Measurements from ENCODE around the gene AUTS2.

AUTS2 gene

GRCh38 chr7:70237256-70237655 lies 639.0 kb downstream of the AUTS2 start:
- Histone ChIP-seq H3K9me3 (ENCODE audit: control insufficient read depth, insufficient read depth, low read depth, low read length) (no peaks in the 10 kb centered on the region), H3K27me3 (ENCODE audit: control insufficient read depth, insufficient read depth, low read length) (no peaks in the 10 kb centered on the region), H3K4me1 (ENCODE audit: control insufficient read depth, insufficient read depth, low read length) (peaks cover 7% of the 10 kb centered on the region), H3K27ac (ENCODE audit: low read depth, low read length) (no peak overlapping the region), H3K4me3 (ENCODE audit: low read depth, low read length) (no peak overlapping the region), H3K9ac (ENCODE audit: low read length) (no peak overlapping the region), H3K36me3 (ENCODE audit: control insufficient read depth, insufficient read depth, low read length) (no peaks in the 10 kb centered on the region)

DNA sequence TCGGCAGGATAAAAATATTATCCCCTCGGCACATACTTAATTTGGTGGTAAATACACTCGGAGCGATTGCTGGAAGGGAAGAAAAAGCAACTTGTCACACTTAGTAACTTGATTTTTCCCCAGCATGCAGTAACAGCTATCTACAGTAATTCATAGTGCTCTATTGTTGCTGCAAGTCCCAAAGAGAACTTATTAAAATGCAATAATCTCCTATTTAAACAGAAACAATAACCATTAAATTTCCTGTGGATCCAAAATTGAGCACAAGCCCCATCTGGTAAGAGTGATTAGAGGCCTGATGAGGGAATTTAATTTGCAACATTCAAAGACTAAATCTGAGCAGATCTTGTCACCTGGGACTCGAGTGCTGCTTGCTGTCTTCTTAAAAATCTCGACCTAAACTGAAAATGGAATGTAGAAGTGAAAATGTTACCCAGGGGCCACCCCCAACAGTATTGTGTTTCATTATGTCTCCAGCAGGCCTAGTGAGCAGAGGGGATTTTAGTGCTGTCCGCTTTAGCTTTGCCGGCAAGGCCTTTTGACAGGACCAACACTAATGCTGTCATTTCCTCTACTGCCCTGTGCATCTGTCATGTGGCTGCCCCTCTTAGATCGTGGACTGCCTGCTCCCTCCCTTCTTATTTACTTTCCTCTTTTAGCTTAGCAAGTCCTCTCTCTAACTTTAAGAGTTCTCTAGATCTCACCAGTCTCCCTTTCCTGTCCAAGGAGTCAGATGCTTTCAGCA lies 639.7 kb downstream of the AUTS2 start:
- Histone ChIP-seq H3K27me3 (ENCODE audit: control insufficient read depth, insufficient read depth, low read length) (no peaks in the 10 kb centered on the region), H3K9ac (ENCODE audit: low read length) (no peak overlapping the region), H3K9me3 (ENCODE audit: control insufficient read depth, insufficient read depth, low read depth, low read length) (no peaks in the 10 kb centered on the region), H3K27ac (ENCODE audit: low read depth, low read length) (no peak overlapping the region), H3K4me1 (ENCODE audit: control insufficient read depth, insufficient read depth, low read length) (peaks cover 7% of the 10 kb centered on the region), H3K4me3 (ENCODE audit: low read depth, low read length) (no peak overlapping the region), H3K36me3 (ENCODE audit: control insufficient read depth, insufficient read depth, low read length) (no peaks in the 10 kb centered on the region)

DNA sequence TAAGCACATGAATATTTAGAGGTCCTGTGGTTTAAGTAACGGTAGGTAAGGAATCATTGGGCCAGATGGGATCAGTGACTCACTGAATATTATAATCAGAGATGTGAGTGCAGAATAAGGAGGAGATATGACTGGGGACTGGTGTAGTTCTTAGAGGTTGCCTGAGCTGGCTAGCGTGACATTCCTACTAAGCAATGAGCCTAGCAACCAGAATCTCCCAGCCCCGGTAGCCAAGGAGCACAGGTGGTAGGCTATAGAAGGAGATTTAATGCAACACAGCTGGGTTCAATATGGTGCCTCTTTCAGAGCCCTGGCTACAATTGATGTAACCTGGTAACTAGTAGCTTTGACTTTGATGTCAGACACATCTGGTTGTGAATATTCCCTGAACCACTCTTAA lies 641.6 kb downstream of the AUTS2 start:
- Histone ChIP-seq H3K9ac (ENCODE audit: low read length) (no peak overlapping the region), H3K9me3 (ENCODE audit: control insufficient read depth, insufficient read depth, low read depth, low read length) (no peaks in the 10 kb centered on the region), H3K4me1 (ENCODE audit: control insufficient read depth, insufficient read depth, low read length) (peaks cover 7% of the 10 kb centered on the region), H3K4me3 (ENCODE audit: low read depth, low read length) (no peak overlapping the region), H3K36me3 (ENCODE audit: control insufficient read depth, insufficient read depth, low read length) (no peaks in the 10 kb centered on the region), H3K27ac (ENCODE audit: low read depth, low read length) (no peak overlapping the region), H3K27me3 (ENCODE audit: control insufficient read depth, insufficient read depth, low read length) (no peaks in the 10 kb centered on the region)

GRCh38 chr7:70240873-70241272 lies 642.6 kb downstream of the AUTS2 start:
- Histone ChIP-seq H3K4me1 (ENCODE audit: control insufficient read depth, insufficient read depth, low read length) (peaks cover 7% of the 10 kb centered on the region), H3K9ac (ENCODE audit: low read length) (no peak overlapping the region), H3K9me3 (ENCODE audit: control insufficient read depth, insufficient read depth, low read depth, low read length) (no peaks in the 10 kb centered on the region), H3K4me3 (ENCODE audit: low read depth, low read length) (no peak overlapping the region), H3K36me3 (ENCODE audit: control insufficient read depth, insufficient read depth, low read length) (no peaks in the 10 kb centered on the region), H3K27ac (ENCODE audit: low read depth, low read length) (no peak overlapping the region), H3K27me3 (ENCODE audit: control insufficient read depth, insufficient read depth, low read length) (no peaks in the 10 kb centered on the region)

GRCh38 chr7:70241536-70242175 lies 643.4 kb downstream of the AUTS2 start:
- H3K9me3 ChIP-seq (ENCODE audit: control insufficient read depth, insufficient read depth, low read depth, low read length) = no peaks in the 10 kb centered on the region
- H3K27me3 ChIP-seq (ENCODE audit: control insufficient read depth, insufficient read depth, low read length) = no peaks in the 10 kb centered on the region
- no peak overlapping the region for H3K9ac ChIP-seq (ENCODE audit: low read length)
- H3K4me1 ChIP-seq (ENCODE audit: control insufficient read depth, insufficient read depth, low read length) = peaks cover 7% of the 10 kb centered on the region
- H3K27ac ChIP-seq (ENCODE audit: low read depth, low read length) = no peak overlapping the region
- H3K36me3 ChIP-seq (ENCODE audit: control insufficient read depth, insufficient read depth, low read length) = no peaks in the 10 kb centered on the region
- H3K4me3 ChIP-seq (ENCODE audit: low read depth, low read length) = no peak overlapping the region

GRCh38 chr7:70242826-70243225 lies 644.6 kb downstream of the AUTS2 start:
- no peaks in the 10 kb centered on the region for H3K27me3 ChIP-seq (ENCODE audit: control insufficient read depth, insufficient read depth, low read length)
- no peak overlapping the region for H3K27ac ChIP-seq (ENCODE audit: low read depth, low read length)
- H3K36me3 ChIP-seq (ENCODE audit: control insufficient read depth, insufficient read depth, low read length) = no peaks in the 10 kb centered on the region
- no peaks in the 10 kb centered on the region for H3K9me3 ChIP-seq (ENCODE audit: control insufficient read depth, insufficient read depth, low read depth, low read length)
- H3K9ac ChIP-seq (ENCODE audit: low read length) = no peak overlapping the region
- H3K4me1 ChIP-seq (ENCODE audit: control insufficient read depth, insufficient read depth, low read length) = peaks cover 7% of the 10 kb centered on the region
- no peak overlapping the region for H3K4me3 ChIP-seq (ENCODE audit: low read depth, low read length)

- H3K36me3 ChIP-seq (ENCODE audit: control insufficient read depth, insufficient read depth, low read length) = no peaks in the 10 kb centered on the region
- no peak overlapping the region for H3K27ac ChIP-seq (ENCODE audit: low read depth, low read length)
- H3K9me3 ChIP-seq (ENCODE audit: control insufficient read depth, insufficient read depth, low read depth, low read length) = no peaks in the 10 kb centered on the region
- H3K4me1 ChIP-seq (ENCODE audit: control insufficient read depth, insufficient read depth, low read length) = peaks cover 7% of the 10 kb centered on the region
- H3K4me3 ChIP-seq (ENCODE audit: low read depth, low read length) = no peak overlapping the region
- H3K9ac ChIP-seq (ENCODE audit: low read length) = no peak overlapping the region
- H3K27me3 ChIP-seq (ENCODE audit: control insufficient read depth, insufficient read depth, low read length) = no peaks in the 10 kb centered on the region
These were observed 645.2 kb downstream of the AUTS2 start for GRCh38 chr7:70243443-70243842.

- no peaks in the 10 kb centered on the region for H3K9me3 ChIP-seq (ENCODE audit: control insufficient read depth, insufficient read depth, low read depth, low read length)
- no peaks in the 10 kb centered on the region for H3K4me1 ChIP-seq (ENCODE audit: control insufficient read depth, insufficient read depth, low read length)
- no peak overlapping the region for H3K27ac ChIP-seq (ENCODE audit: low read depth, low read length)
- no peak overlapping the region for H3K9ac ChIP-seq (ENCODE audit: low read length)
- H3K36me3 ChIP-seq (ENCODE audit: control insufficient read depth, insufficient read depth, low read length) = no peaks in the 10 kb centered on the region
- H3K27me3 ChIP-seq (ENCODE audit: control insufficient read depth, insufficient read depth, low read length) = no peaks in the 10 kb centered on the region
- no peak overlapping the region for H3K4me3 ChIP-seq (ENCODE audit: low read depth, low read length)
These were observed 659.6 kb downstream of the AUTS2 start for GRCh38 chr7:70257921-70258320.

DNA sequence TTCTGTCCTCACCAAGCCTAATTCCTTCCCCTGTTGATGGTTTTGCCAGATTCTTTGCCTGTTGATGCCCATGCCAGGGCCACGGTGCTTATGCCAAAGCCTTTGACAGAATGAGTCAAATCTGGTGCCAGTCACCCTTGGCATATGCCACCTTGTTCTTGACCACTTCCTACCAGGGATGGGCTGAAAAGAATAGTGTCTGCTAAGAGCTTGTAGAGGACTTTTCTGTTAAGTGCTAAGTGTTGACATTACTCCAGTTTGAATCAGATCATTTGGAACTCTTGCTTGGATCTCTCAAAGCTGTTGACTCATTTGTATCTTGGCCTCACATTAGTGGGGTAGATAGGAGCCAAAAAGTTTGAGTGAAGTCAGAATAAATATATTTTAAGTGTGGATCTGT lies 661.2 kb downstream of the AUTS2 start:
- no peaks in the 10 kb centered on the region for H3K4me1 ChIP-seq (ENCODE audit: control insufficient read depth, insufficient read depth, low read length)
- H3K9me3 ChIP-seq (ENCODE audit: control insufficient read depth, insufficient read depth, low read depth, low read length) = no peaks in the 10 kb centered on the region
- H3K36me3 ChIP-seq (ENCODE audit: control insufficient read depth, insufficient read depth, low read length) = no peaks in the 10 kb centered on the region
- no peaks in the 10 kb centered on the region for H3K27me3 ChIP-seq (ENCODE audit: control insufficient read depth, insufficient read depth, low read length)
- no peak overlapping the region for H3K27ac ChIP-seq (ENCODE audit: low read depth, low read length)
- H3K4me3 ChIP-seq (ENCODE audit: low read depth, low read length) = no peak overlapping the region
- H3K9ac ChIP-seq (ENCODE audit: low read length) = no peak overlapping the region

- Histone ChIP-seq H3K9ac (ENCODE audit: low read length) (no peak overlapping the region), H3K27ac (ENCODE audit: low read depth, low read length) (no peak overlapping the region), H3K4me1 (ENCODE audit: control insufficient read depth, insufficient read depth, low read length) (peaks cover 11% of the 10 kb centered on the region), H3K36me3 (ENCODE audit: control insufficient read depth, insufficient read depth, low read length) (no peaks in the 10 kb centered on the region), H3K27me3 (ENCODE audit: control insufficient read depth, insufficient read depth, low read length) (no peaks in the 10 kb centered on the region), H3K9me3 (ENCODE audit: control insufficient read depth, insufficient read depth, low read depth, low read length) (no peaks in the 10 kb centered on the region), H3K4me3 (ENCODE audit: low read depth, low read length) (no peak overlapping the region)
These were observed 665.4 kb downstream of the AUTS2 start for GRCh38 chr7:70263471-70264255.

- Histone ChIP-seq H3K36me3 (ENCODE audit: control insufficient read depth, insufficient read depth, low read length) (no peaks in the 10 kb centered on the region), H3K4me1 (ENCODE audit: control insufficient read depth, insufficient read depth, low read length) (peaks cover 22% of the 10 kb centered on the region), H3K4me3 (ENCODE audit: low read depth, low read length) (no peak overlapping the region), H3K27me3 (ENCODE audit: control insufficient read depth, insufficient read depth, low read length) (no peaks in the 10 kb centered on the region), H3K27ac (ENCODE audit: low read depth, low read length) (no peak overlapping the region), H3K9me3 (ENCODE audit: control insufficient read depth, insufficient read depth, low read depth, low read length) (no peaks in the 10 kb centered on the region), H3K9ac (ENCODE audit: low read length) (no peak overlapping the region)
These were observed 667.9 kb downstream of the AUTS2 start for GRCh38 chr7:70266186-70266585.
